Measurements from ENCODE around the gene TRPM3. TPM values are rescaled to one million over a fixed set of nuclear protein-coding genes. Genes with fewer than 3 reads are reported as not detected.

Gene TRPM3
- total RNA-seq, 2 experiments from 2014 or later = not detected

- intact Hi-C loops (cut with DNase I, micrococcal nuclease) = loop anchor here in 1 of 2 experiments (5.0 kb wide), 1 partner anchor 68 kb away; no protein-coding TSS in a partner anchor
- no peaks in the 10 kb centered on the region for H3K9me3 Mint-ChIP-seq
- ATAC-seq (ENCODE audit: poor library complexity) (no peak), DNase-seq (no peak)
- H3K9me3 ChIP-seq (ENCODE audit: control insufficient read depth in 1 of 2, insufficient read depth in 1 of 2, low read length in 2 of 2) = no peaks in the 10 kb centered on the region
- H3K36me3 ChIP-seq (ENCODE audit: insufficient read depth, low read length) = no peaks in the 10 kb centered on the region
- H3K27me3 Mint-ChIP-seq = no peaks in the 10 kb centered on the region
- H3K36me3 Mint-ChIP-seq (ENCODE audit: low read depth) = no peaks in the 10 kb centered on the region
- H3K27me3 ChIP-seq (ENCODE audit: control insufficient read depth in 1 of 2, insufficient read depth in 2 of 2, low read length in 2 of 2) = no peaks in the 10 kb centered on the region
- H3K4me3 ChIP-seq (ENCODE audit: low read length) = no peak overlapping the region
- H3K4me3 Mint-ChIP-seq = no peak overlapping the region
- no peaks in the 10 kb centered on the region for H3K4me1 ChIP-seq (ENCODE audit: insufficient read depth, low read length)
- H3K27ac Mint-ChIP-seq = no peak overlapping the region
- POLR2A ChIA-PET = no interaction called here
- H3K27ac ChIP-seq (ENCODE audit: low read depth in 1 of 2, low read length in 2 of 2) = no peak overlapping the region
- TF ChIP-seq, protein P1, sequence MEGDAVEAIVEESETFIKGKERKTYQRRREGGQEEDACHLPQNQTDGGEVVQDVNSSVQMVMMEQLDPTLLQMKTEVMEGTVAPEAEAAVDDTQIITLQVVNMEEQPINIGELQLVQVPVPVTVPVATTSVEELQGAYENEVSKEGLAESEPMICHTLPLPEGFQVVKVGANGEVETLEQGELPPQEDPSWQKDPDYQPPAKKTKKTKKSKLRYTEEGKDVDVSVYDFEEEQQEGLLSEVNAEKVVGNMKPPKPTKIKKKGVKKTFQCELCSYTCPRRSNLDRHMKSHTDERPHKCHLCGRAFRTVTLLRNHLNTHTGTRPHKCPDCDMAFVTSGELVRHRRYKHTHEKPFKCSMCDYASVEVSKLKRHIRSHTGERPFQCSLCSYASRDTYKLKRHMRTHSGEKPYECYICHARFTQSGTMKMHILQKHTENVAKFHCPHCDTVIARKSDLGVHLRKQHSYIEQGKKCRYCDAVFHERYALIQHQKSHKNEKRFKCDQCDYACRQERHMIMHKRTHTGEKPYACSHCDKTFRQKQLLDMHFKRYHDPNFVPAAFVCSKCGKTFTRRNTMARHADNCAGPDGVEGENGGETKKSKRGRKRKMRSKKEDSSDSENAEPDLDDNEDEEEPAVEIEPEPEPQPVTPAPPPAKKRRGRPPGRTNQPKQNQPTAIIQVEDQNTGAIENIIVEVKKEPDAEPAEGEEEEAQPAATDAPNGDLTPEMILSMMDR (IDR thresholded peaks at IDR 0.05) = no peak
- CTCF ChIA-PET = no interaction called here
- H3K4me1 Mint-ChIP-seq (ENCODE audit: low read depth) = no peaks in the 10 kb centered on the region
These were observed 531.1 kb downstream of the TRPM3 start for GRCh38 chr9:70590315-70590677.

- intact Hi-C loops (cut with DNase I, micrococcal nuclease) = loop anchor here in 1 of 2 experiments (5.0 kb wide), 1 partner anchor 67 kb away; no protein-coding TSS in a partner anchor
- Histone ChIP-seq H3K9me3 (ENCODE audit: control insufficient read depth in 1 of 2, insufficient read depth in 1 of 2, low read length in 2 of 2) (no peaks in the 10 kb centered on the region), H3K27me3 (ENCODE audit: control insufficient read depth in 1 of 2, insufficient read depth in 2 of 2, low read length in 2 of 2) (no peaks in the 10 kb centered on the region), H3K36me3 (ENCODE audit: insufficient read depth, low read length) (no peaks in the 10 kb centered on the region), H3K4me1 (ENCODE audit: insufficient read depth, low read length) (no peaks in the 10 kb centered on the region), H3K27ac (ENCODE audit: low read depth in 1 of 2, low read length in 2 of 2) (no peak overlapping the region), H3K4me3 (ENCODE audit: low read length) (no peak overlapping the region)
- CTCF ChIA-PET = no interaction called here
- Mint-ChIP-seq H3K27ac (no peak overlapping the region), H3K36me3 (ENCODE audit: low read depth) (no peaks in the 10 kb centered on the region), H3K4me3 (no peak overlapping the region), H3K9me3 (no peaks in the 10 kb centered on the region), H3K27me3 (no peaks in the 10 kb centered on the region), H3K4me1 (ENCODE audit: low read depth) (no peaks in the 10 kb centered on the region)
- DNase-seq (no peak), ATAC-seq (ENCODE audit: poor library complexity) (no peak)
- POLR2A ChIA-PET = no interaction called here
- TF ChIP-seq, protein P1 (IDR thresholded peaks at IDR 0.05) = no peak
These were observed 531.7 kb downstream of the TRPM3 start for GRCh38 chr9:70589571-70590314.

DNA sequence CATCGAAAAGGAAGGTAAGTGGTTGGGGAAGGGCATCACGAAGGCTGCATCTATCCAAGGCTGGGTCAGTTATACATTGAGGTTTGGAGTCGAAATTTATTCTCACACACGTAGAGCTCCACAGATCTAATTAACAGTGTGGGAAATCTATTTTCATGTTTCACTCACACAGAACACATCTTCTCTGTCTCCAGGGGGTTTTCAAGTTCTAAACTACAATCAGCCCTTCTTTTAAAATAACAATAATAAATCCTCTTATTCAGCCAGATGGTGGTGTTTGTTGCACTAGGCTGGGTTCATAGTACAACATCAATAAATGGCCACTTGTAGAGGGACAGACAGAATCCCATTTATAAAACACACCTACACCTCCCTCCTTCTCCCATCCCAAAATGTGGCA, 532.4 kb downstream of the TRPM3 start:
- Histone ChIP-seq H3K9me3 (ENCODE audit: control insufficient read depth in 1 of 2, insufficient read depth in 1 of 2, low read length in 2 of 2) (no peaks in the 10 kb centered on the region), H3K4me1 (ENCODE audit: insufficient read depth, low read length) (no peaks in the 10 kb centered on the region), H3K27me3 (ENCODE audit: control insufficient read depth in 1 of 2, insufficient read depth in 2 of 2, low read length in 2 of 2) (no peaks in the 10 kb centered on the region), H3K4me3 (ENCODE audit: low read length) (no peak overlapping the region), H3K27ac (ENCODE audit: low read depth in 1 of 2, low read length in 2 of 2) (no peak overlapping the region), H3K36me3 (ENCODE audit: insufficient read depth, low read length) (no peaks in the 10 kb centered on the region)
- no peak overlapping the region for H3K27ac Mint-ChIP-seq
- ATAC-seq (ENCODE audit: poor library complexity) = no peak
- POLR2A ChIA-PET = no interaction called here
- DNase-seq = no peak
- CTCF ChIA-PET = no interaction called here
- H3K4me3 Mint-ChIP-seq = no peak overlapping the region
- intact Hi-C loops (cut with DNase I, micrococcal nuclease) = no loop called here
- H3K27me3 Mint-ChIP-seq = no peaks in the 10 kb centered on the region
- no peaks in the 10 kb centered on the region for H3K9me3 Mint-ChIP-seq
- no peaks in the 10 kb centered on the region for H3K4me1 Mint-ChIP-seq (ENCODE audit: low read depth)
- TF ChIP-seq, protein P1 (IDR thresholded peaks at IDR 0.05) = no peak
- no peaks in the 10 kb centered on the region for H3K36me3 Mint-ChIP-seq (ENCODE audit: low read depth)

Measured in CD4-positive, alpha-beta T cell (primary cell).